ENCODE measurements around the gene ENOX1. TPM values are rescaled to one million over a fixed set of nuclear protein-coding genes. Genes with fewer than 3 reads are reported as not detected.

ENOX1 gene
- polyA plus RNA-seq (2013, experiment 1 of 2) = 4.8 TPM
- polyA plus RNA-seq (2013, experiment 2 of 2) = 4.8 TPM

DNA sequence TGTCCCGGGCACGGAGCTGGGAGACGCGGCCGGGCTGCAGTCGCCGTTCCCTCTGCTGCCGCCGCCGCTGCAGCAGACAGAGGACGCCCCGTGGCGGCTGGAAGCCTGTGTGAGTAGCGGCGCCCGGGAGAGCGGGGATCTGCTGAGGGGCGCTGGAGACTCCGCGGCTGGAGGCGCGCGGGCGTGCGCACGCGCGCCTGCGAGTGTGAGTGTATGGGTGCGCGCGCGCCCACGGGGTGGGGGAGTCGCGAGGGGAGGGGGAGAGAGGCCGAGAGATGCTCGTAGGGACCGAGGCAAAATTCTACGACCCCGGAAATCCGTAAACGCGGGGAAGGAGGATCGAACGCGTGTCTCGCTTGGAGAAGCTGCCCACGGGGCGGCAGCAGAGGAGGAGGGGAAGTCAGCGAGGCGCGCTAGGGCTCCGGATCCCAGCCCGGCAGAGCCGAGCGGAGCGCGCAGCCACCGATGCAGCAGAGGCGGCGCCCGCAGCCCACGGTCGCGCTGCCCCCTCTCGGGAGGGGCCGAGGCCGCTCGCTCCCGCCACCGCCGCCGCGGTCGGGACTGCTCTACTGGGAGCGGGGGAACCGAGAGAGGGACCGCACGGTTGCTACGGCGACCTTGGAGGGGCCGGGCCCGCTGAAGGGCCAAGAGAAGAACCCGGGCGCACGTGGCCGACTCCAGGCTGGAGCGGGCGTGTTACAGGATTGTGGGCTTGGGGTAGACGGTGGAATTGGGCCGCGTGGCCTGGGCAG, at the start of gene ENOX1:
Gene ENOX1, minus strand, starts transcription at position 207 of the 752 bp plus-strand sequence.
- H3K36me3 ChIP-seq (ENCODE audit: control insufficient read depth in 1 of 2, insufficient read depth in 2 of 2, low read depth in 1 of 2, low read length in 2 of 2) = no peaks in the 10 kb centered on the region
- peak within 1 kb of the TSS; percentile 79 for H4K8ac ChIP-seq (ENCODE audit: low read length)
- H2AK5ac ChIP-seq (ENCODE audit: low read length, severe bottlenecking) = no peak within 1 kb of the TSS
- H3K4me3 ChIP-seq (ENCODE audit: insufficient read depth in 1 of 2, low read depth in 1 of 2, low read length in 2 of 2) = peak within 1 kb of the TSS; percentile 68 to 87
- H2AFZ ChIP-seq (ENCODE audit: low read depth, low read length) = peak within 1 kb of the TSS; percentile 75
- no peaks in the 10 kb centered on the region for H3K27me3 ChIP-seq (ENCODE audit: control insufficient read depth in 1 of 2, insufficient read depth in 1 of 2, low read length in 2 of 2)
- H4K91ac ChIP-seq (ENCODE audit: low read length) = peak within 1 kb of the TSS; percentile 78
- peak within 1 kb of the TSS; percentile 80 for H2BK120ac ChIP-seq (ENCODE audit: low read depth, low read length)
- H3K9me3 ChIP-seq (ENCODE audit: control insufficient read depth, low read length) = no peaks in the 10 kb centered on the region
- H3K4ac ChIP-seq (ENCODE audit: low read depth in 1 of 2, low read length in 2 of 2) = peak within 1 kb of the TSS; percentile 46 to 85
- H3K4me2 ChIP-seq (ENCODE audit: low read length, poor library complexity, severe bottlenecking) = peak within 1 kb of the TSS; percentile 90
- peak; percentile 88 for DNase-seq
- H3K23ac ChIP-seq (ENCODE audit: low read length in 2 of 2) = peak within 1 kb of the TSS in 1 of 2 experiments; percentile 86
- no peak within 1 kb of the TSS for H3K27ac ChIP-seq (ENCODE audit: low read length, poor library complexity, severe bottlenecking)
- H2BK15ac ChIP-seq (ENCODE audit: low read depth, poor library complexity, severe bottlenecking) = peak within 1 kb of the TSS; percentile 98
- peak within 1 kb of the TSS; percentile 72 to 89 for H3K18ac ChIP-seq (ENCODE audit: low read depth in 1 of 2, low read length in 2 of 2)
- no peak within 1 kb of the TSS for H2BK5ac ChIP-seq (ENCODE audit: low read depth, low read length, poor library complexity, severe bottlenecking)
- no peaks in the 10 kb centered on the region for H3K79me1 ChIP-seq (replicated peaks; ENCODE audit: low read length, poor library complexity, severe bottlenecking)
- peak within 1 kb of the TSS in 1 of 2 experiments; percentile 87 for H2BK12ac ChIP-seq (ENCODE audit: low read length in 2 of 2)
- peak within 1 kb of the TSS; percentile 87 for H3K9ac ChIP-seq (ENCODE audit: low read length)
- peaks cover 21% of the 10 kb centered on the region for H3K4me1 ChIP-seq (ENCODE audit: control insufficient read depth, insufficient read depth, low read depth, low read length)
- under 1% methylated on average over 83 of the region's 93 CpGs for WGBS
- H3K14ac ChIP-seq (ENCODE audit: low read length in 2 of 2) = peak within 1 kb of the TSS; percentile 19 to 97

DNA sequence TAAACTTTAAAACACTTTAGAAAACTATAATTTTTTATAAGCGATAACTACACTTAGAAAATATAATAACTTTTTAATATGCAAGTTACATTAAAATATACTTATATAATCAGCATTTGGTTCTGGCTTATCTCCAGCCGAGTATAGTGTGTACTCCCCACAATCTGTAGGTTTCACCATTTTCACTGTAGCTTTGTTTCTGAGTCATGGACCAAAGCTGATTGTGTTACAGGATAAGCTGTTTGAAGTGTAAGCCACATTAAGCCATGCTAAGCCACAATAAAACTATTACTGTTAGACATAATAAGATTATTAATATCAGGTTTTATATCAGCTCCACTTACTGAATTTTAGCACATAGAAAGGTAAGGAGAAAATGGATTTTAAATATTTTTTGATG, 48.9 kb upstream of the ENOX1 start:
- Histone ChIP-seq H2BK120ac (ENCODE audit: low read depth, low read length) (no peak overlapping the region), H3K18ac (ENCODE audit: low read depth in 1 of 2, low read length in 2 of 2) (no peak overlapping the region), H4K8ac (ENCODE audit: low read length) (no peak overlapping the region), H2BK15ac (ENCODE audit: low read depth, poor library complexity, severe bottlenecking) (no peak overlapping the region), H3K79me1 (replicated peaks; ENCODE audit: low read length, poor library complexity, severe bottlenecking) (no peaks in the 10 kb centered on the region), H4K91ac (ENCODE audit: low read length) (no peak overlapping the region), H3K9ac (ENCODE audit: low read length) (no peak overlapping the region), H2AK5ac (ENCODE audit: low read length, severe bottlenecking) (no peak overlapping the region), H2BK12ac (ENCODE audit: low read length in 2 of 2) (no peak overlapping the region), H2BK5ac (ENCODE audit: low read depth, low read length, poor library complexity, severe bottlenecking) (no peak overlapping the region), H3K9me3 (ENCODE audit: control insufficient read depth, low read length) (no peaks in the 10 kb centered on the region), H2AFZ (ENCODE audit: low read depth, low read length) (no peak overlapping the region), H3K27ac (ENCODE audit: low read length, poor library complexity, severe bottlenecking) (no peak overlapping the region), H3K27me3 (ENCODE audit: control insufficient read depth in 1 of 2, insufficient read depth in 1 of 2, low read length in 2 of 2) (no peaks in the 10 kb centered on the region), H3K4ac (ENCODE audit: low read depth in 1 of 2, low read length in 2 of 2) (no peak overlapping the region), H3K4me3 (ENCODE audit: insufficient read depth in 1 of 2, low read depth in 1 of 2, low read length in 2 of 2) (no peak overlapping the region), H3K36me3 (ENCODE audit: control insufficient read depth in 1 of 2, insufficient read depth in 2 of 2, low read depth in 1 of 2, low read length in 2 of 2) (no peaks in the 10 kb centered on the region), H3K14ac (ENCODE audit: low read length in 2 of 2) (no peak overlapping the region), H3K4me2 (ENCODE audit: low read length, poor library complexity, severe bottlenecking) (no peak overlapping the region), H3K23ac (ENCODE audit: low read length in 2 of 2) (no peak overlapping the region), H3K4me1 (ENCODE audit: control insufficient read depth, insufficient read depth, low read depth, low read length) (no peaks in the 10 kb centered on the region)
- DNase-seq = peak; percentile 37
- no CpG with 5 or more reads among the region's 2 CpGs for WGBS

DNA sequence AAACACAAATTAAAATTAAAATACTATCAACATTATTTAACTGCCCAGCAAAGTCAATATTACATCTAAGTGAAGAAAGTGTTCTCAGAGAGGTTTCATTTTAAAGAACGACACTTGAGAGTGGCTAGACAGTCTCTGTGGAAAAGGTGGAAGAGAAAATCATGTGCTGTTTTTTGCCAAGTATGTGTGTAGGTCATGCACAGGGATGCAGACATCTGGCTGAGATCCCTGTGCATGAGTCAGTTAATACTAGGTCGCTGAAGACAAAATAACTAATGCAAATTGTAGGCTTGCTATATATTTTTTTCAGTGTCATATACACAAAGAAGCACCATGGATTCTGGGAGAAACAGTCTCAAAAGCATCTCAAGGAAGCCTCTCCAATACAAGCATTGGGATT, 44.3 kb upstream of the ENOX1 start:
- no peak overlapping the region for H4K8ac ChIP-seq (ENCODE audit: low read length)
- H3K4me3 ChIP-seq (ENCODE audit: insufficient read depth in 1 of 2, low read depth in 1 of 2, low read length in 2 of 2) = peak overlapping the region in 1 of 2 experiments; percentile 64
- H2AFZ ChIP-seq (ENCODE audit: low read depth, low read length) = no peak overlapping the region
- H3K4ac ChIP-seq (ENCODE audit: low read depth in 1 of 2, low read length in 2 of 2) = no peak overlapping the region
- no peak overlapping the region for H2BK5ac ChIP-seq (ENCODE audit: low read depth, low read length, poor library complexity, severe bottlenecking)
- H3K27ac ChIP-seq (ENCODE audit: low read length, poor library complexity, severe bottlenecking) = no peak overlapping the region
- no peak overlapping the region for H2AK5ac ChIP-seq (ENCODE audit: low read length, severe bottlenecking)
- no peak overlapping the region for H2BK15ac ChIP-seq (ENCODE audit: low read depth, poor library complexity, severe bottlenecking)
- H3K79me1 ChIP-seq (replicated peaks; ENCODE audit: low read length, poor library complexity, severe bottlenecking) = no peaks in the 10 kb centered on the region
- no peaks in the 10 kb centered on the region for H3K27me3 ChIP-seq (ENCODE audit: control insufficient read depth in 1 of 2, insufficient read depth in 1 of 2, low read length in 2 of 2)
- no peaks in the 10 kb centered on the region for H3K36me3 ChIP-seq (ENCODE audit: control insufficient read depth in 1 of 2, insufficient read depth in 2 of 2, low read depth in 1 of 2, low read length in 2 of 2)
- no peaks in the 10 kb centered on the region for H3K9me3 ChIP-seq (ENCODE audit: control insufficient read depth, low read length)
- peak; percentile 34 for DNase-seq
- no peak overlapping the region for H4K91ac ChIP-seq (ENCODE audit: low read length)
- no peak overlapping the region for H2BK120ac ChIP-seq (ENCODE audit: low read depth, low read length)
- no peak overlapping the region for H3K4me2 ChIP-seq (ENCODE audit: low read length, poor library complexity, severe bottlenecking)
- H3K18ac ChIP-seq (ENCODE audit: low read depth in 1 of 2, low read length in 2 of 2) = no peak overlapping the region
- 74% methylated on average over 1 of the region's 2 CpGs for WGBS
- no peaks in the 10 kb centered on the region for H3K4me1 ChIP-seq (ENCODE audit: control insufficient read depth, insufficient read depth, low read depth, low read length)
- H3K23ac ChIP-seq (ENCODE audit: low read length in 2 of 2) = no peak overlapping the region
- peak overlapping the region; percentile 80 for H3K9ac ChIP-seq (ENCODE audit: low read length)
- no peak overlapping the region for H3K14ac ChIP-seq (ENCODE audit: low read length in 2 of 2)
- H2BK12ac ChIP-seq (ENCODE audit: low read length in 2 of 2) = no peak overlapping the region

DNA sequence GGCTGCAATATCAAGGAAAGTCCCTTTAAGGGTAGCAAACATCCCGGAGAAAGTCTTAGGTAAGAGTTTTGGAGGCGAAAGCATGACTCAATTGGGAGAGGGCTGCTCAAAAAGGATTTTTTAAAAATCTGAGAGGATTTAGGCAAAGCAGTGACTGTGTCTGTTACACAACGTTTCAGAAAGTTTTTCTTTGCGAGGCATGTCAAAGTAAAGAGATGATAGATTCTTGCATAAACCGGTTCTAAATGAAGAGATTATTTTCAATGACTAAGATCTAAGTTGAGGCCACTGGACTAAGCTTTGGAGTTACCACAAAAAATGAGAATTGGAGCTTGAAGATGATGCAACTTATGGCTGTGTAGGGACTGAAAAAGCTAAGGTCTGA, 43.7 kb upstream of the ENOX1 start:
- Histone ChIP-seq H3K14ac (ENCODE audit: low read length in 2 of 2) (no peak overlapping the region), H3K4me2 (ENCODE audit: low read length, poor library complexity, severe bottlenecking) (no peak overlapping the region), H3K18ac (ENCODE audit: low read depth in 1 of 2, low read length in 2 of 2) (no peak overlapping the region), H4K8ac (ENCODE audit: low read length) (no peak overlapping the region), H3K4ac (ENCODE audit: low read depth in 1 of 2, low read length in 2 of 2) (no peak overlapping the region), H3K79me1 (replicated peaks; ENCODE audit: low read length, poor library complexity, severe bottlenecking) (no peaks in the 10 kb centered on the region), H2BK12ac (ENCODE audit: low read length in 2 of 2) (no peak overlapping the region), H2AK5ac (ENCODE audit: low read length, severe bottlenecking) (no peak overlapping the region), H4K91ac (ENCODE audit: low read length) (no peak overlapping the region), H3K4me3 (ENCODE audit: insufficient read depth in 1 of 2, low read depth in 1 of 2, low read length in 2 of 2) (peak overlapping the region in 1 of 2 experiments; percentile 64), H3K9ac (ENCODE audit: low read length) (peak overlapping the region; percentile 80), H3K9me3 (ENCODE audit: control insufficient read depth, low read length) (no peaks in the 10 kb centered on the region), H2BK5ac (ENCODE audit: low read depth, low read length, poor library complexity, severe bottlenecking) (no peak overlapping the region), H3K23ac (ENCODE audit: low read length in 2 of 2) (no peak overlapping the region), H2BK120ac (ENCODE audit: low read depth, low read length) (no peak overlapping the region), H2BK15ac (ENCODE audit: low read depth, poor library complexity, severe bottlenecking) (no peak overlapping the region), H3K36me3 (ENCODE audit: control insufficient read depth in 1 of 2, insufficient read depth in 2 of 2, low read depth in 1 of 2, low read length in 2 of 2) (no peaks in the 10 kb centered on the region), H3K4me1 (ENCODE audit: control insufficient read depth, insufficient read depth, low read depth, low read length) (no peaks in the 10 kb centered on the region), H3K27ac (ENCODE audit: low read length, poor library complexity, severe bottlenecking) (no peak overlapping the region), H3K27me3 (ENCODE audit: control insufficient read depth in 1 of 2, insufficient read depth in 1 of 2, low read length in 2 of 2) (no peaks in the 10 kb centered on the region), H2AFZ (ENCODE audit: low read depth, low read length) (no peak overlapping the region)
- 69% methylated on average over 5 of the region's 5 CpGs for WGBS
- DNase-seq = peak; percentile 62

All from mesenchymal stem cell (in vitro differentiated cells and primary cell).